ENCODE results near the gene UBR2. TPM values are rescaled to one million over a fixed set of nuclear protein-coding genes. Genes with fewer than 3 reads are reported as not detected.

UBR2 gene
- polyA plus RNA-seq (2013, experiment 1 of 4) = 15.5 TPM
- polyA plus RNA-seq (2013, experiment 2 of 4) = 14.8 TPM
- polyA plus RNA-seq (2013, experiment 3 of 4) = 11.9 TPM
- 13.3 TPM for polyA plus RNA-seq (2013, experiment 4 of 4)

DNA sequence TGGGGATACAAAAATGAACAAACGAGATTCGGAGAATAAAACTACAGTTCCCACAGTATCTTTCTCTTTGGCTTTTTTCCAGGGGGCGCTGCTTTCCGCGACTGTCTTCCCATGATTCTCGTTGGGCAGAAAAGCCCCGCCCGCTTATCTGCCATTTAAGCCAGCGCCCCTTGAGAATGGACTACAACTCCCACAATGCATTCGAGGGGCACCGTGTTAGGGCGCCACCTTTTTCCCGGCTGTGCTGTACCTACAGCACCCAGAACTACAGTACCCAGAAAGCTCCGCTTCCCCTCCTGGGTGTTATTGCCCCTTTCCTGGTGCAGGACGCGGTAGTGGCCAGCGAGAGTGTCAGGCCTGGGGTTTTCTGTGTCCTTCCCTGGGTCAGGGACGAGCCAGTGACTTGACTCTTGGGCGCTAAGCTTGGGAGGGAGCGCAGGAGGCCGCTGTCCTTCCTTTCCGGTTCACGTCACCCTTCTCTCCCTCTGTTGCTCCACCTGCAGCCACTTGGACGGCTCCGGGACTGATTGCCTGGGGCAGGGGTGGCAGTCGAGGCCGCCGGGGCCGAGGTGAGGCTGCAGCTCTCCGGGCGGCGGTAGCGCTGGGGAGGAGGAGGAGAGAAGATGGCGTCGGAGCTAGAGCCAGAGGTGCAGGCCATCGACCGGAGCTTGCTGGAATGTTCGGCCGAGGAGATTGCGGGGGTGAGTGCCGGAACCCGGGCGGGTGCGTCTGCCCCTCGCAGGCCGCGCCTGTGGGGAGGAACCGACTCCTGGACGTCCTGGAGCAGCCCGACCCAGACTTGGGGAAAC lies at the start of gene UBR2:
TSS of gene UBR2 (plus strand) at position 333 of the 809 bp plus-strand sequence. CDS start at position 624, 291 bp downstream.
- whole genome bisulfite sequencing, 2 experiments = 1% methylated on average over 50 of the region's 50 CpGs
- H3K4me1 ChIP-seq (ENCODE audit: control insufficient read depth, insufficient read depth, low read length) = no peaks in the 10 kb centered on the region

DNA sequence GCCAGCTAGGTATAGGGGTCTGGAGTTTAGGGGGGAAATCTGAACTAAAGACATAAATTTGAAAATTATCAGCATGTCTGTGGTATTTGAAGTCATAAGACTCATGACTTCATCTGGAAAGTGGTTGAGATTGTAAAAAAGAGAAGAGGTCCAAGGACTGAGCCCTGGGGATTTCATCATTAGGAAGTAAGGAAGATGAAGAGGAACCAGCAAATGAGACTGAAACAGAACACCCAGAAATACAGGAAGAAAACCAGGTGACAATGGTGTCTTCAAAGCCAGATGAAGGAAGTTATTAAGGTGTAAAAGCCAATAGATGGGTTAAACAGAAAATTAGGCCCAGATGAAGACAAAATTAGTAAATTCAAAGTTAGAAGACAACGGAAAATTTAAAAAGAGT lies 49.1 kb upstream of the UBR2 start:
- WGBS, 2 experiments = 93 to 98% methylated on average over 1 of the region's 1 CpG
- H3K4me3 ChIP-seq (ENCODE audit: insufficient read depth, low read depth, low read length) = no peak overlapping the region

More for the DNA sequence above, at the start of gene UBR2:
- H3K27ac ChIP-seq (ENCODE audit: insufficient read depth, low read depth, low read length, poor library complexity, severe bottlenecking) = peak within 1 kb of the TSS; percentile 85
- no peaks in the 10 kb centered on the region for H3K27me3 ChIP-seq (ENCODE audit: control insufficient read depth, insufficient read depth, low read length, poor library complexity, severe bottlenecking)
- peak within 1 kb of the TSS; percentile 84 for H3K4me3 ChIP-seq (ENCODE audit: insufficient read depth, low read depth, low read length)
- H3K36me3 ChIP-seq (ENCODE audit: control insufficient read depth, insufficient read depth, low read length) = no peaks in the 10 kb centered on the region
- H3K9me3 ChIP-seq (ENCODE audit: control insufficient read depth, low read length) = no peaks in the 10 kb centered on the region

DNA sequence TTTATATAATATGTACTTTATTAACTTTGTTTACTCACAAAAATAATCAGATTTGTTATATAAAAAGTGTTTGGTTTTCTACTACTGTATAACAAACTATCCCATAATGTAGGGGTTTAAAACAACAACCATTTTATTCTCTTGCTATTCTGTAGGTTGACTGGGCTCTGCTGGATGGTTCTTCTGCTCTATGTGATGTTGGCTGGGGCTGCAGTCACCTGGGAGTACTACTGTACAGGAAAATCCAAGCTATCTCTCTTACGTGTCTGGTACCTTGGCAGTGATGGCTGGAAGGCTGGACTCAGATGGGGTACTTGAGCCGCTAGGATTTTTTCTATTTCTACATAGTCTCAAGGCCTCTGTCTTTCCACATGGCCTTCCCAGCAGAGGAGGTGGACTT lies 44.0 kb upstream of the UBR2 start:
- Histone ChIP-seq H3K27ac (ENCODE audit: insufficient read depth, low read depth, low read length, poor library complexity, severe bottlenecking) (no peak overlapping the region), H3K9me3 (ENCODE audit: control insufficient read depth, low read length) (no peaks in the 10 kb centered on the region), H3K36me3 (ENCODE audit: control insufficient read depth, insufficient read depth, low read length) (no peaks in the 10 kb centered on the region), H3K27me3 (ENCODE audit: control insufficient read depth, insufficient read depth, low read length, poor library complexity, severe bottlenecking) (no peaks in the 10 kb centered on the region), H3K4me1 (ENCODE audit: control insufficient read depth, insufficient read depth, low read length) (no peaks in the 10 kb centered on the region), H3K4me3 (ENCODE audit: insufficient read depth, low read depth, low read length) (no peak overlapping the region)
- 86 to 95% methylated on average over 2 of the region's 2 CpGs for WGBS, 2 experiments

More for the DNA sequence above, 49.1 kb upstream of the UBR2 start:
- H3K27ac ChIP-seq (ENCODE audit: insufficient read depth, low read depth, low read length, poor library complexity, severe bottlenecking) = no peak overlapping the region
- no peaks in the 10 kb centered on the region for H3K27me3 ChIP-seq (ENCODE audit: control insufficient read depth, insufficient read depth, low read length, poor library complexity, severe bottlenecking)
- H3K9me3 ChIP-seq (ENCODE audit: control insufficient read depth, low read length) = no peaks in the 10 kb centered on the region
- no peaks in the 10 kb centered on the region for H3K4me1 ChIP-seq (ENCODE audit: control insufficient read depth, insufficient read depth, low read length)
- no peaks in the 10 kb centered on the region for H3K36me3 ChIP-seq (ENCODE audit: control insufficient read depth, insufficient read depth, low read length)

DNA sequence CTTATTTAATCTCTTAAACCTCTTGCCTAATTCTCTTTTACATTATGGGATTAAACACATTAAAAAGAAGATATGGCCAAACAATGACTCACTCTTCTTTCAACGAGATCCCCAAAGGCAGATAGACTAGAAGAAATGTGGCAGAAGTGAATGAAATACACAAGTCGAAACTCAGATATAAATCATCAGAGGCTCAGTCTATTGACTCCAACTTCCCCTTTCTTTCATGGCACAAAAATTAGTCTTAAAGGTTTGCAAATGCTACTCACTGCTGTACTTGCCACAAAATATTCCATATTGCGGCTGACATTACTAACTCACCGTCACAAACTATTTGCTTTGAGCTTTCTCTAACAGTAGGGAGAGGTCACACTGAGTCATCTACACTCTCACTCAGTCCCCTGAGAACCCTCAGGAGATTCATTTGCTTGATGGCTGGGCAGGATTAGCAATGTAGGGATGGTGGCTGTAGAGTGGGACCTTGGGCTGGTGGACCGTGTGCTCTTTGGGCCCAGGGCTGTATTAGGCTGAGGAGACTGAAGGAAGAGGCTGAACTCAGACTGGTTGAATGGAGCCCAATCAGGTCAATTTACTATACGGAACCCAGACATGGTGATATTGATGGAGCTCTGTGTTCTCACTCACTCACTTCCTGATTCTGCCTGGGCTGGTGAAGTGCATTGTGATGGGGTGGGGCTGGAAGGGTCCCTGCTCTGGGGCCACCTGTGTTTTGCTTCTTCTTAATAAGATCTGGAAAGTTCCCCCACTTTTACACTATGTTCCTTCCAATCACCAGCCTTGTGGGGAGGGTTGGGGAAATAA lies 42.8 kb upstream of the UBR2 start:
- Histone ChIP-seq H3K4me1 (ENCODE audit: control insufficient read depth, insufficient read depth, low read length) (no peaks in the 10 kb centered on the region), H3K36me3 (ENCODE audit: control insufficient read depth, insufficient read depth, low read length) (no peaks in the 10 kb centered on the region), H3K4me3 (ENCODE audit: insufficient read depth, low read depth, low read length) (no peak overlapping the region), H3K9me3 (ENCODE audit: control insufficient read depth, low read length) (no peaks in the 10 kb centered on the region), H3K27me3 (ENCODE audit: control insufficient read depth, insufficient read depth, low read length, poor library complexity, severe bottlenecking) (no peaks in the 10 kb centered on the region), H3K27ac (ENCODE audit: insufficient read depth, low read depth, low read length, poor library complexity, severe bottlenecking) (no peak overlapping the region)
- WGBS, 2 experiments = 94 to 95% methylated on average over 6 of the region's 6 CpGs

DNA sequence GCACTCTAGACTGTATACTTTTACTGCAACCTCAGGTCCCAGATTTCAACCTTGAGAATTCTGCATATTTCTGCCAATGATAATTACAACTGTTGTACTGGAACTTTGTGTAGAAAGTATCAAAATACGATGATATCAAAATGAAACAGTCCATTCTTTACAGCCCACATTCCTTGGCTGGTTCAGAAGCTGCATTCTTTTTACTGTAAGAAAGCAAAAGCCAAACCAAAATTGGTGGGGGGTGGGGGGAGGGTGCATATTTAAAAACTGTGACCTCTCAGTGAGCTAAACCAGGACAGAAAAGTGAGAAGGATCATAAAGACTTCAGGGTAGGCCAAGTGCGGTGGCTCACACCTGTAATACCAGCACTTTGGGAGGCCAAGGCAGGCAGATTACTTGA lies 41.8 kb upstream of the UBR2 start:
- H3K4me3 ChIP-seq (ENCODE audit: insufficient read depth, low read depth, low read length) = no peak overlapping the region
- 86 to 98% methylated on average over 1 to 2 of the region's 2 CpGs for WGBS, 2 experiments
- H3K36me3 ChIP-seq (ENCODE audit: control insufficient read depth, insufficient read depth, low read length) = no peaks in the 10 kb centered on the region
- no peaks in the 10 kb centered on the region for H3K27me3 ChIP-seq (ENCODE audit: control insufficient read depth, insufficient read depth, low read length, poor library complexity, severe bottlenecking)
- no peaks in the 10 kb centered on the region for H3K9me3 ChIP-seq (ENCODE audit: control insufficient read depth, low read length)
- no peaks in the 10 kb centered on the region for H3K4me1 ChIP-seq (ENCODE audit: control insufficient read depth, insufficient read depth, low read length)
- H3K27ac ChIP-seq (ENCODE audit: insufficient read depth, low read depth, low read length, poor library complexity, severe bottlenecking) = no peak overlapping the region

DNA sequence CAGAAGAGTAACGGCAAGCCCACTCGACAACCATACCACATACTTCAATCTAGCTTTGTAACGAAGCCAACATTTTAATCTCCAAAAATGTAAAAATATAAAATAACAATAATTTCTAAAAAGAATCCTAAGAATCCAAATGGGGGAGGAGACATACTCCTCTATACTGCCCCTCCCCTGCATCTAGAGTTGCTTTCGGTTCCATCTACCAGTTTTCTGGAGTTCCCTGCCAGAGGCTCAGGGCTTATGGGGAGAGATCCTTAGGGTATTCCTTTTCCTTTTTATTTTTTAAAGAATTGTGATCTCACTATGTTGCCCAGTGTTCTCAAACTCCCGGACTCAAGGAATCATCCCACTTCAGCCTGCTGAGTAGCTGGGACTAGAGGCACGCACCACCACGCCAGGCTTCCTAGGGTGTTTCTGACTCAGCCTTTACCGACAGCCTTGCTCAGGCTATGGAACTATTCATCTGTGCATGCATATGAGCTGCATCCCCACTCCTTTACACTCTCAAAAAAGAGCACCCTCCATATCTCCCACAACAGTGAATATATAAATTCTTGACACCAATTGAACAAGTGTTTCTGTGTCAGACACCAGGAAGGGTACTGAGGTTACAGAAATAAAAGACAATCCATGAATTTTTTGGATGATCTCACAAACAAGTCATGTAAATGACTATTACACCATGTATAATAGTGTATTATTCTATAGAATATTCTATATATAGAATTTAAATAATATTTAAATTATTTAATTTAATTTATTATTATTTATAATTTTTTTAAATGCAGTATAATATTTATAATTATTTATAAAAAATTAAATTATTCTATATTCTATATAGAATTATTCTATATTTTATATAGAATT lies 40.7 kb upstream of the UBR2 start:
- no peaks in the 10 kb centered on the region for H3K27me3 ChIP-seq (ENCODE audit: control insufficient read depth, insufficient read depth, low read length, poor library complexity, severe bottlenecking)
- no peaks in the 10 kb centered on the region for H3K4me1 ChIP-seq (ENCODE audit: control insufficient read depth, insufficient read depth, low read length)
- 87 to 90% methylated on average over 7 of the region's 8 CpGs for WGBS, 2 experiments
- no peak overlapping the region for H3K4me3 ChIP-seq (ENCODE audit: insufficient read depth, low read depth, low read length)
- no peaks in the 10 kb centered on the region for H3K9me3 ChIP-seq (ENCODE audit: control insufficient read depth, low read length)
- H3K27ac ChIP-seq (ENCODE audit: insufficient read depth, low read depth, low read length, poor library complexity, severe bottlenecking) = no peak overlapping the region
- no peaks in the 10 kb centered on the region for H3K36me3 ChIP-seq (ENCODE audit: control insufficient read depth, insufficient read depth, low read length)

DNA sequence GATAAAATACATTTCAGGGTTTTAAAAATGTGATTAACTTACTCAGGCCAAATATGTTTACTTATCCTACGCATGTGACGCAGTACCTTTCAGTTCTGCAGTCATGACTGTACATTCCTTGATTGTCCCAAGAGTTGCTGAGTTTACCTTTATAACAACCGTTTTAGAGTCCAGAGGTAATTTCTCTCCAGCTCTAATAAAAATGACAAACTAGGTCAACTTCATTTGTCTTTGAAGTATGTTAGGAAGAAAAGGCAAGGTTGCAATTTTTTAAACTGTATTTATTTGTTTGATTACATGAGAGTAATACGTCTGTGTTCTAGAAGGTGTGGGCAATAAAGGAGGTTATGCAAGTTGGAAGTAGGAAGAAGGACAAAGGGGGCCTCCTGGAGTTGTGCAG lies 38.6 kb upstream of the UBR2 start:
- WGBS, 2 experiments = 93 to 94% methylated on average over 4 of the region's 4 CpGs
- no peaks in the 10 kb centered on the region for H3K4me1 ChIP-seq (ENCODE audit: control insufficient read depth, insufficient read depth, low read length)
- H3K27me3 ChIP-seq (ENCODE audit: control insufficient read depth, insufficient read depth, low read length, poor library complexity, severe bottlenecking) = no peaks in the 10 kb centered on the region
- H3K9me3 ChIP-seq (ENCODE audit: control insufficient read depth, low read length) = no peaks in the 10 kb centered on the region
- no peak overlapping the region for H3K4me3 ChIP-seq (ENCODE audit: insufficient read depth, low read depth, low read length)
- H3K27ac ChIP-seq (ENCODE audit: insufficient read depth, low read depth, low read length, poor library complexity, severe bottlenecking) = no peak overlapping the region
- no peaks in the 10 kb centered on the region for H3K36me3 ChIP-seq (ENCODE audit: control insufficient read depth, insufficient read depth, low read length)

DNA sequence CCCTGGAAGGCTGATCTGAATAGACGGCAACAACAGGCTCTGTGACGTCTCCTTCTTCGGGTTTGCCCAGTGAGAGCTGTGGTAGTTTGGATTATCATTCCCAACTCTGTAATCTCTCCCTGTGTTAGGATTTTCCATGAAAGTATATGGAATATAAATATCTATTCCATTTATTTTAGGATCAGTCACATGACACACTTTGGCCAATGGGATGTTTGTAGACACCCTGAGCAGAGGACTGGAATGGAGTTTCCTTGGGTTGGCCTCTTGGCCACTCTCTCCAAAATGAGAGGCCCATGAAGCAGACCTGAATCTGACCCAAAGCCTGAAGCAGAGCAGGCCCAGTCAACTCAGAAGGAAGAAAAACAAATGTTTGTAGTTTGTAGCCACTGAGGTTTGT lies 37.2 kb upstream of the UBR2 start:
- WGBS, 2 experiments = 95 to 96% methylated on average over 3 of the region's 3 CpGs
- Histone ChIP-seq H3K27ac (ENCODE audit: insufficient read depth, low read depth, low read length, poor library complexity, severe bottlenecking) (no peak overlapping the region), H3K9me3 (ENCODE audit: control insufficient read depth, low read length) (no peaks in the 10 kb centered on the region), H3K4me3 (ENCODE audit: insufficient read depth, low read depth, low read length) (no peak overlapping the region), H3K4me1 (ENCODE audit: control insufficient read depth, insufficient read depth, low read length) (no peaks in the 10 kb centered on the region), H3K36me3 (ENCODE audit: control insufficient read depth, insufficient read depth, low read length) (no peaks in the 10 kb centered on the region), H3K27me3 (ENCODE audit: control insufficient read depth, insufficient read depth, low read length, poor library complexity, severe bottlenecking) (no peaks in the 10 kb centered on the region)

DNA sequence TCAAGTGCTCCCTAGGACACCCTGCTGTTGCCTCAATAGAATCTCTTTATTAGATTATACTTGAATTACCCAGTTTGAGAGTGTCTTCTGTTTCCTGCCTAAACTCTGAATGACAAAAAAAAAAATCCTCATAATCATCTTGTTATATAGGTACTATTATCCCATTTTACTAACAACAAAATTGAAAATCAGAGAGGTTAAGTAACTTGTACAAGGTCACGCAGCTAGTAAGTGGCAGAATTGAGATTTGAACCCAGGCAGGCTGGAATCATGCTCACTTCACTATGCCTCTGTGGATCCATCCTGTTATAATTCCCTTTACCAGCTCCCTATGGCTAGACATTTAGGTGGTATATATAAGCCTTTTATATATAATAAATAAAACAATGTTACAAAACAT lies 36.6 kb upstream of the UBR2 start:
- Histone ChIP-seq H3K4me3 (ENCODE audit: insufficient read depth, low read depth, low read length) (no peak overlapping the region), H3K9me3 (ENCODE audit: control insufficient read depth, low read length) (no peaks in the 10 kb centered on the region), H3K27ac (ENCODE audit: insufficient read depth, low read depth, low read length, poor library complexity, severe bottlenecking) (no peak overlapping the region), H3K4me1 (ENCODE audit: control insufficient read depth, insufficient read depth, low read length) (no peaks in the 10 kb centered on the region), H3K36me3 (ENCODE audit: control insufficient read depth, insufficient read depth, low read length) (no peaks in the 10 kb centered on the region), H3K27me3 (ENCODE audit: control insufficient read depth, insufficient read depth, low read length, poor library complexity, severe bottlenecking) (no peaks in the 10 kb centered on the region)
- WGBS, 2 experiments = 80 to 100% methylated on average over 1 of the region's 1 CpG

All from ectodermal cell (in vitro differentiated cells).